Measurements from ENCODE around the gene FASTKD1.

The FASTKD1 gene

DNA sequence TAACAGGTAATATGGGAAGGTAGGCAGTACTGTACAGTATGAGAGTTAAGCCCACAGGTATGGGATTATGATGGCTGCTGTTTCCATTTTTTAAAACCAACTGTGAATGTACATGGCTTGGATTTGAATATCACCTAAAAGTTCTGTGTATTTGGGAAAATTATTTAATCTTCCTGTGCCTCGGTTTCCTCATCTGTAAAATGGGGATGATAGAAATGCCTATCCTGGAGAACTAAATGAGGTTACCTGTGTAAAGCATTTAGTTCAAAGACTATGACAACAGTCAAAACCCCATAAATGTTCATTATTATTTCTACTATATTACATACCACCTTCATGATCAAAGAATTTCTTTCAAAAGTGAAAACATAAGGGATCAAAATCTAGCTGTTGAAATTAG is 60.6 kb downstream of the FASTKD1 start:
- DNase-seq (ENCODE audit: low read depth), result no peak
- TF ChIP-seq, protein P1, sequence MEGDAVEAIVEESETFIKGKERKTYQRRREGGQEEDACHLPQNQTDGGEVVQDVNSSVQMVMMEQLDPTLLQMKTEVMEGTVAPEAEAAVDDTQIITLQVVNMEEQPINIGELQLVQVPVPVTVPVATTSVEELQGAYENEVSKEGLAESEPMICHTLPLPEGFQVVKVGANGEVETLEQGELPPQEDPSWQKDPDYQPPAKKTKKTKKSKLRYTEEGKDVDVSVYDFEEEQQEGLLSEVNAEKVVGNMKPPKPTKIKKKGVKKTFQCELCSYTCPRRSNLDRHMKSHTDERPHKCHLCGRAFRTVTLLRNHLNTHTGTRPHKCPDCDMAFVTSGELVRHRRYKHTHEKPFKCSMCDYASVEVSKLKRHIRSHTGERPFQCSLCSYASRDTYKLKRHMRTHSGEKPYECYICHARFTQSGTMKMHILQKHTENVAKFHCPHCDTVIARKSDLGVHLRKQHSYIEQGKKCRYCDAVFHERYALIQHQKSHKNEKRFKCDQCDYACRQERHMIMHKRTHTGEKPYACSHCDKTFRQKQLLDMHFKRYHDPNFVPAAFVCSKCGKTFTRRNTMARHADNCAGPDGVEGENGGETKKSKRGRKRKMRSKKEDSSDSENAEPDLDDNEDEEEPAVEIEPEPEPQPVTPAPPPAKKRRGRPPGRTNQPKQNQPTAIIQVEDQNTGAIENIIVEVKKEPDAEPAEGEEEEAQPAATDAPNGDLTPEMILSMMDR (IDR thresholded peaks at IDR 0.05; ENCODE audit: low read depth, low read length), result no peak
- no peak for TF ChIP-seq MYC (IDR thresholded peaks at IDR 0.05; ENCODE audit: low read depth, low read length)
- TF ChIP-seq, protein P2, sequence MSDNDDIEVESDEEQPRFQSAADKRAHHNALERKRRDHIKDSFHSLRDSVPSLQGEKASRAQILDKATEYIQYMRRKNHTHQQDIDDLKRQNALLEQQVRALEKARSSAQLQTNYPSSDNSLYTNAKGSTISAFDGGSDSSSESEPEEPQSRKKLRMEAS (IDR thresholded peaks at IDR 0.05; ENCODE audit: low read depth, low read length), result no peak
- no peak for TF ChIP-seq POLR2A (IDR thresholded peaks at IDR 0.05; ENCODE audit: extremely low read depth, insufficient read length)
- no peak overlapping the region for H3K4me3 ChIP-seq (ENCODE audit: low read depth, low read length)

DNA sequence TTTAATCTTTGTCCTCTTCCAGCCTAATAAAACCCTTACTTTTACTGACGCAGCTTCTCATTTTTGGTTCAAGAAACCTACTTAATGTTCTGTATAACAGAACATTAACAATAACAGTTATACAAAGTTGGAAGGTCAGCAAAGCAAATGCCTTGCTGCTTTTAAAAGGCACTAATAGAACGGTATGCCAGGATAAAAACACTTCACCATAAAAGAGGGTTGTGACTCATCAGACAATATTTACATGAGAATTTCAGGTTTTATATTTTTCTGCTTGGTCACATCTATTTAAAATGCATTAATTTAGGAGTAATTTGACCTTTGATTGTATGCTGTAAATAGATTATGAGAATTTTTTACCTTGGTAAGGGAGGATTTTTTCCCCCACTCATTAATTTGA is 61.1 kb downstream of the FASTKD1 start:
- no peak for TF ChIP-seq POLR2A (IDR thresholded peaks at IDR 0.05; ENCODE audit: extremely low read depth, insufficient read length)
- TF ChIP-seq, protein P1 (IDR thresholded peaks at IDR 0.05; ENCODE audit: low read depth, low read length), result no peak
- TF ChIP-seq MYC (IDR thresholded peaks at IDR 0.05; ENCODE audit: low read depth, low read length), result no peak
- TF ChIP-seq, protein P2 (IDR thresholded peaks at IDR 0.05; ENCODE audit: low read depth, low read length), result no peak
- no peak overlapping the region for H3K4me3 ChIP-seq (ENCODE audit: low read depth, low read length)
- no peak for DNase-seq (ENCODE audit: low read depth)

DNA sequence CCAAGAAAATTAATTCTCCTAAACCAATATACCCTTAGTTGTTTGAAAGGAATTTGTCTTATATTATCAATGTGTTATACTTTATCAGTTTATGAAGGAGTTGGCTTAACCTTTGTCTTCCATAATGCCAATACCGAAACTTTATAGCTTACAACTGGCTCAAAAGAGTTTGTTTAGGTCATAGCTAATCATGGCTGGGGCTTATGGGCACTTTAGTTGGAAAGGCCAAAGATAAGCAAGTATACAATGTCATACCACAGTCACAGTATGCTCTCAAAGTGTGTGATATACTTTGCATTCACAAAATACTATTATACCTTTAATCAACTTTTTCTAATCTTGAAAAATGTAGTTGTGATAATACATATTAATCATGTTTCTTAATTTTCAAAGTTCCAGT is 61.8 kb downstream of the FASTKD1 start:
- H3K4me3 ChIP-seq (ENCODE audit: low read depth, low read length), result no peak overlapping the region
- TF ChIP-seq, protein P1 (IDR thresholded peaks at IDR 0.05; ENCODE audit: low read depth, low read length), result no peak
- TF ChIP-seq POLR2A (IDR thresholded peaks at IDR 0.05; ENCODE audit: extremely low read depth, insufficient read length) (no peak), MYC (IDR thresholded peaks at IDR 0.05; ENCODE audit: low read depth, low read length) (no peak)
- TF ChIP-seq, protein P2 (IDR thresholded peaks at IDR 0.05; ENCODE audit: low read depth, low read length), result no peak
- no peak for DNase-seq (ENCODE audit: low read depth)

DNA sequence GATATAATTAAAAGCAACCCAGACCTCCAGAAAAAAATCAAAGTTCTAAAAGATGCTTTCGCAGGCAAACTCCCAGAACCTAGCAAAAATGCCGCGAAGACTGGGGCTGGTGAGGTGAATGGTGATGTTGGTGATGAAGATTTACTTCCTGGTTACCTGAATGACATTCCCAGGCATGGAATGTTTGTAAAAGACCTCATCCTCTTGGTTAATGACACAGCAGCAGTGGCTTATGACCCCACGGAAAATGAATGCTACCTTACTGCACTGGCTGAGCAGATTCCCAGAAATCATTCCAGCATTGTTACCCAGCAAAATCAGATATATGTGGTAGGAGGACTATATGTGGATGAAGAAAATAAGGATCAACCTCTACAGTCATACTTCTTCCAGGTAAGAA is 63.2 kb downstream of the FASTKD1 start:
- H3K4me3 ChIP-seq (ENCODE audit: low read depth, low read length), result no peak overlapping the region
- no peak for DNase-seq (ENCODE audit: low read depth)

DNA sequence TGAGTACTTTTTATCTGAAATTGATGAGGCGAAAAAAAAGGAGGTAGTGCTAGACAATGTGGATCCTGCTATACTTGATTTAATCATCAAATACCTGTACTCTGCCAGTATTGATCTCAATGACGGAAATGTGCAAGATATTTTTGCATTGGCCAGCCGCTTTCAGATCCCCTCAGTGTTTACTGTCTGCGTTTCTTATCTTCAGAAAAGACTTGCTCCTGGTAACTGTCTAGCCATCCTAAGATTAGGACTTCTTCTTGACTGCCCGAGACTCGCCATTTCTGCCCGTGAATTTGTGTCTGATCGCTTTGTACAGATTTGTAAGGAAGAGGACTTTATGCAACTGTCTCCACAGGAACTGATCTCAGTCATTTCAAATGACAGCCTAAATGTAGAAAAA is 63.7 kb downstream of the FASTKD1 start:
- H3K4me3 ChIP-seq (ENCODE audit: low read depth, low read length), result no peak overlapping the region
- no peak for TF ChIP-seq MYC (IDR thresholded peaks at IDR 0.05; ENCODE audit: low read depth, low read length)
- TF ChIP-seq, protein P1 (IDR thresholded peaks at IDR 0.05; ENCODE audit: low read depth, low read length), result no peak
- TF ChIP-seq POLR2A (IDR thresholded peaks at IDR 0.05; ENCODE audit: extremely low read depth, insufficient read length), result no peak
- TF ChIP-seq, protein P2 (IDR thresholded peaks at IDR 0.05; ENCODE audit: low read depth, low read length), result no peak
- no peak for DNase-seq (ENCODE audit: low read depth)

More for the DNA sequence above, 63.2 kb downstream of the FASTKD1 start:
- TF ChIP-seq POLR2A (IDR thresholded peaks at IDR 0.05; ENCODE audit: extremely low read depth, insufficient read length) (no peak), MYC (IDR thresholded peaks at IDR 0.05; ENCODE audit: low read depth, low read length) (no peak)
- TF ChIP-seq, protein P2 (IDR thresholded peaks at IDR 0.05; ENCODE audit: low read depth, low read length), result no peak

DNA sequence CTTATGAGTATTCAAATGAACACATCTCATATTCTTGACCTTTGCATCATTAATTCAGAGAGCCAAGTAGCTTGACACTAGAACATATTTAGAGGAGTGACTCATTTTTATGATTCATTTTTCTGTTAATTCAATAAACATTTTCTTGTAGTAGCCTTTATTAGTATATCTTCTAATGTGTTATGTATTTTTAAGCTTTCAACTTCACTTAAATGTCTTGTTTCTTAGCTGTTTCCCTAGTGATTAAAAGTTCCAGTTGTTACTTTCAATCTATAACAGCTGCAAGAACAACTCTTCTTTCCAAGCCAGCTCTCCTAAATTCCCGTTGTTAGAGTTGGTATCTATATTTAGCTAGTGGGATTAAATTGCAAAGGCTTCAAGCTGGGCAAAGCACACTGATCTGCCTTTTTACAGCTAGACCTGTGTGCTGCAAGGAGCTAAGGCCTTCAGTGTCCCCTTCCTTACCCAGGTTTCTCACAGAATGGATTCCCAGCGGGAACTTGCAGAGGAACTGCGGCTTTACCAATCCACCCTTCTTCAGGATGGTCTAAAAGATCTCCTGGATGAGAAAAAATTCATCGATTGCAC is 64.3 kb downstream of the FASTKD1 start, which contains the start of gene KLHL41:
Gene KLHL41, plus strand, starts transcription at position 405 of the 588 bp plus-strand sequence. Its CDS starts 77 bp downstream, at position 482.
- TF ChIP-seq MYC (IDR thresholded peaks at IDR 0.05; ENCODE audit: low read depth, low read length) (no peak), POLR2A (IDR thresholded peaks at IDR 0.05; ENCODE audit: extremely low read depth, insufficient read length) (no peak)
- TF ChIP-seq, protein P1 (IDR thresholded peaks at IDR 0.05; ENCODE audit: low read depth, low read length), result no peak
- TF ChIP-seq, protein P2 (IDR thresholded peaks at IDR 0.05; ENCODE audit: low read depth, low read length), result no peak
- H3K4me3 ChIP-seq (ENCODE audit: low read depth, low read length), result no peak within 1 kb of the TSS
- no peak for DNase-seq (ENCODE audit: low read depth)

Data from NB4 (cell line).